ENCODE results near the gene USP4.
A peak's percentile ranks its signal among the peaks of the same experiment; 100 is the strongest.
"Not testable (repeated sequence)": the region's sequence is repeated elsewhere in the genome, so short reads cannot be mapped to it uniquely, and the experiment has no call there.

The USP4 gene

DNA sequence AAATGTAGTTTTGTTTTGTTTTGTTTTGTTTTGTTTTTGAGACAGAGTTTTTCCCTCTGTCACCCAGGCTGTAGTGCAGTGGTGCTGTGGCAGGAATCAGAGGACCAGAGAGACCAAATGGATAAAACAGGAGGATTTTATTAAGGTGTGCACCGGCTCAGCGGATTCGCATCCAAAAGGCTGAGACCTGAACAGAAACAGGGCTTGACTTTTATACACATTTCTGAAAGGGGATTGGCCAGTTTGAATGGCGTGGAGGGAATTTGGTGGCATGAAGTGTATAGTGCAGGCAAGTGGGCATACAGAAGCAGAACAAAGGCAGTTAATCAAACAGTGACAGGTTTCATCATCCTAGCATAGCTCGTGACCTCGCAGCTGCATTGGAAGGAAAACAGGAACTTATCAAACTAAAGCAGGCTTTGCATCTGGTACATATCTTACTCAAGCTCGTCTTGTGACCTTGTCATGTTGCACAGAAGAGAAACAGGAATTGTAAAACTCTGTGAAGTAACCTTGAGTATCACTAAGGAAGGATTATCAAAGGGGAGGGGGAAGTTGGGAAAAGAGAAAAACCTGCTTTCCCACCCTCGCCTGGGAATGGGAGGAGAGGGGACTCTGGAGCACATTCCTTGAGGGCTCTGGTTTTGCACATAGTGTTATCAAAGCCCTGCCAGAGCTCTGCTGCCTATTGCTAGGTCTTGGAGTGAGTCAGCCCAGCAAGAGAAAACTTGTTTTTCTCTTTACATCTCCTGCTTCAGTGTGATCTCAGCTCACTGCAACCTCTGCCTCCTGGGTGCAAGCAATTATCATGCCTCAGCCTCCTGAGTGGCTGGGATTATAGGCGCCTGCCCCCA lies 101.4 kb downstream of the USP4 start:
- Mint-ChIP-seq H3K4me3 (no peak overlapping the region), H3K36me3 (ENCODE audit: insufficient read depth) (no peaks in the 10 kb centered on the region), H3K27me3 (peaks cover 6 to 20% of the 10 kb centered on the region in 2 donors), H3K4me1 (ENCODE audit: low read depth in 2 of 2) (no peaks in the 10 kb centered on the region), H3K27ac (no peak overlapping the region), H3K9me3 (no peaks in the 10 kb centered on the region)
- peak; percentile 45 for ATAC-seq (replicated peaks)
- DNase-seq = no peak

DNA sequence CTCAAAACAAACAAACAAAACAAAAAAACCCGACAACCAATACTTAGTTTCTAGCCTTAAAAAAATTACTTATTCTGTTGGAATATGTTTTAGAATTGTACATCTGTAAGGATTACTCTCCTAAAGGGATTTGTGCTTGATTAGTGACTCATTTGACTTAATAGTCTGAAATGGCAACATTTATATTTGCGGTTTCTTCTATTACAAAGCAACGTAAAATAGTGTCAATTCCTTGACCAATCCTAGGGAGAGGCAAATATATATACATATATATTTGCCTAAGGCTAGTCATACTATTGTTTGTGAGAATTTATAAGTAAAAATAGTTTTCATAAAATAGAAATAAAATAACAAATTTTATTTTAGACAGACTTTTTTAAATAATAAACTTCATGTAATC lies 102.5 kb downstream of the USP4 start:
- peaks cover 1 to 3% of the 10 kb centered on the region in 2 donors for H3K9me3 Mint-ChIP-seq
- H3K27me3 Mint-ChIP-seq = peaks cover 6 to 29% of the 10 kb centered on the region in 2 donors
- DNase-seq (no peak), ATAC-seq (replicated peaks) (no peak)
- no peak overlapping the region for H3K4me3 Mint-ChIP-seq
- no peaks in the 10 kb centered on the region for H3K4me1 Mint-ChIP-seq (ENCODE audit: low read depth in 2 of 2)
- H3K36me3 Mint-ChIP-seq (ENCODE audit: insufficient read depth) = no peaks in the 10 kb centered on the region
- H3K27ac Mint-ChIP-seq = no peak overlapping the region

DNA sequence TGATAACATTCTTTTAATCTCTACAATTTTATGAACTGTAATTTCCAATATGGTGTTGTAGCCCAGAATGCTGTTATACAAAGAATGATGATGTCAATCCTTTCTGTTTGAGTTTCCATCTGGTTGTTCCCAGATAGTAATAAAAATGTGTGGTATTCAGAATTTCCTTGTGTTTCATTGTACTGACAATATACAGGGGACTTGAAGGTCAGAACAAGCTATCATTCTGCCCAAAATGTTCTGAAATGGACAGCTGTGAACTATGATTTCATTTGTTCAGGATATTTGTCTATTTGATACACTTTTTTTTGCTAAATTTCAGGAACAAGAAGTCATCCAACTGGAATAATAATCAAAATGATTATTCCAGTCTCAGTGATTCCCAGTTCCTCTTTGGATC lies 103.6 kb downstream of the USP4 start:
- no peak overlapping the region for H3K4me3 Mint-ChIP-seq
- DNase-seq (no peak), ATAC-seq (replicated peaks) (no peak)
- no peak overlapping the region for H3K27ac Mint-ChIP-seq
- peaks cover 2 to 33% of the 10 kb centered on the region in 2 donors for H3K27me3 Mint-ChIP-seq
- H3K36me3 Mint-ChIP-seq (ENCODE audit: insufficient read depth) = no peaks in the 10 kb centered on the region
- H3K9me3 Mint-ChIP-seq = peaks cover 6 to 9% of the 10 kb centered on the region in 2 donors
- H3K4me1 Mint-ChIP-seq (ENCODE audit: low read depth in 2 of 2) = no peaks in the 10 kb centered on the region

DNA sequence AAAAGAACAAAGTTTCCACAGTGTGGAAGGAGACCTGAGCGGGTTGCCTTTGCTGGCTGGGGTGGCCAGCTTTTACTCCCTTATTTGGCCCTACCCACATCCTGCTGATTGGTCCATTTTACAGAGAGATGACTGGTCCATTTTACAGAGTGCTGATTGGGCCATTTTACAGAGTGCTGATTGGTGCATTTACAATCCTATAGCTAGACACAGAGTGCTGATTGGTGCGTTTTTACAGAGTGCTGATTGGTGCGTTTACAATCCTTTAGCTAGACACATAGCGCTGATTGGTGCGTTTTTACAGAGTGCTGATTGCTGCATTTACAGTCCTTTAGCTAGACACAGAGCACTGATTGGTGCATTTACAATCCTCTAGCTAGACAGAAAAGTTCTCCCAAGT lies 111.0 kb downstream of the USP4 start:
- H3K36me3 Mint-ChIP-seq (ENCODE audit: insufficient read depth); H3K4me3 Mint-ChIP-seq; H3K27ac Mint-ChIP-seq; H3K4me1 Mint-ChIP-seq (ENCODE audit: low read depth in 2 of 2); DNase-seq; ATAC-seq (replicated peaks): not testable (repeated sequence)
- H3K27me3 Mint-ChIP-seq = peaks cover 17 to 42% of the 10 kb centered on the region in 2 donors
- peaks cover 12 to 16% of the 10 kb centered on the region in 2 donors for H3K9me3 Mint-ChIP-seq
